Hematopoietic multipotent progenitor cell (in vitro differentiated cells): ENCODE data around the gene SLC34A2. TPM values are rescaled to one million over a fixed set of nuclear protein-coding genes. Genes with fewer than 3 reads are reported as not detected.

Experiments
- DNase-seq, 3 donors: peaks; one replicate each; pipeline ENCODE4 v3.0.0-alpha.2; 2011 to 2015; ENCODE audit warnings: low read depth in 2 of 3, low spot score in 2 of 3
- small RNA-seq: library from RNA; depleted of rRNA; stranded (forward); fragments of <200 nt; gene quantifications from one replicate; pipeline ENCODE3, GENCODE V24; 2012
- total RNA-seq: library from RNA; depleted of rRNA; stranded (reverse); fragments of >200 nt; gene quantifications from one replicate; pipeline ENCODE4 v1.2.3, GENCODE V29; 2012

Gene SLC34A2
- total RNA-seq, 1 donor: not detected

GRCh38 chr4:25712611-25713010 is 57.0 kb downstream of the SLC34A2 start:
- no peak for DNase-seq

GRCh38 chr4:25713812-25714211 is 58.2 kb downstream of the SLC34A2 start:
- DNase-seq: no peak

- no peak for DNase-seq
Observed at GRCh38 chr4:25722964-25723363, 67.3 kb downstream of the SLC34A2 start.

- no peak for DNase-seq
Observed at GRCh38 chr4:25723409-25723808, 67.8 kb downstream of the SLC34A2 start.

- no peak for DNase-seq
Observed at GRCh38 chr4:25725870-25726269, 70.2 kb downstream of the SLC34A2 start.

- DNase-seq: no peak
Observed at GRCh38 chr4:25727711-25728493, 72.3 kb downstream of the SLC34A2 start.

Small RNA genes lying within 50 kb of the gene (small RNA-seq; reads per million reads assigned to genes)
- not detected for gene AC092436.3
- gene MTND4LP22: not detected
- not detected for gene RPS29P11

Other genes with a start within 250 kb of the SLC34A2 start
- 31.8 TPM for gene SEL1L3, start 207.1 kb downstream of the SLC34A2 start, total RNA-seq